Omental fat pad (tissue), 4 donors: ENCODE data around the gene METRNL. TPM values are rescaled to one million over a fixed set of nuclear protein-coding genes. Genes with fewer than 3 reads are reported as not detected.
A peak's percentile ranks its signal among the peaks of the same experiment; 100 is the strongest.
"Not testable (repeated sequence)": the region's sequence is repeated elsewhere in the genome, so short reads cannot be mapped to it uniquely, and the experiment has no call there.

Experiments
- ATAC-seq: fragments of 150-250 bp; one replicate; pipeline ENCODE4 v1.9.1; 2016; ENCODE audit warnings: mild to moderate bottlenecking, moderate library complexity; ENCODE audit not compliant: low FRiP score
- DNase-seq: peaks from one replicate; pipeline ENCODE4 v3.0.0-alpha.2; 2019; ENCODE audit warnings: low spot score
- total RNA-seq, 4 donors: library from RNA; depleted of rRNA; stranded (reverse); fragments of >200 nt; gene quantifications; one replicate each; pipeline ENCODE4 v1.1.0, GENCODE V29; 2016
- TF ChIP-seq, protein P1 (sequence below), 3 donors: fragments of 450-650 bp; IDR thresholded peaks; one replicate each; pipeline ENCODE4 v1.5.1; 2016 to 2017; ENCODE audit warnings: antibody characterized with exemption in 3 of 3, mild to moderate bottlenecking in 3 of 3, moderate library complexity in 2 of 3

The METRNL gene
- total RNA-seq, 4 donors from 2014 or later, result 68.4 to 271 (median 99.9) TPM

DNA sequence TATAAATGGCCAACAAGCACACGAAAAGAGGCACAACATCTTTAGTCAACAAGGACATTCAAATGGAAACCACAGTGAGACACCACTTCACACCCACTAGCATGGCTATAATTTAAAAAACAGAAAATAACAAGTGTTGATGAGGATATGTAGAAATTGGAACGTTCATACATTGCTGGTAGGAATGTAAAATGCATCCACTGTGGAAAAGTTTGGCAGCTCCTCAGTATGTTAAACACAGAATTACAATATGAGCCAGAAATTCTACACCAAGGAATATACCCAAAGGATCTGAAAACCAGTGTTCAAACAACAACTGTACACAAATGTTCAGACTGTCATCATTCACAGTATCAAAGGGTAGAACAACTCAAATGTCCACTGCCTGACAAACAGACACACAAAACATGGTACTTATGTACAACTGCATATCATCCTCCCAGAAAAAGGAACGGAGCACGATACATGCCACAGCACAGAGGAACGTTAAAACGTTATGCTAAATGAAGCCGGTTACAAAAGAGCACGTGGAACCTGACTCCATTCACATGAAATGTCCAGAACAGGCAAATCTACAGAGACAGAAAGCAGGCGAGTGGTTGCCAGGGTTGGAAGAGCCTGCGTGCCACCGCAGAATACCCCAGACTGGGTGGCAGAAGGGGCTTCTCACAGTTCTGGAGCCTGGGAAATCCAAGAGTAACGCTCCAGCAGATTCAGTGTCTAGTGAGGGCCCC lies 32.8 kb upstream of the METRNL start:
- no peak for ATAC-seq
- no peak for DNase-seq
- TF ChIP-seq, protein P1, sequence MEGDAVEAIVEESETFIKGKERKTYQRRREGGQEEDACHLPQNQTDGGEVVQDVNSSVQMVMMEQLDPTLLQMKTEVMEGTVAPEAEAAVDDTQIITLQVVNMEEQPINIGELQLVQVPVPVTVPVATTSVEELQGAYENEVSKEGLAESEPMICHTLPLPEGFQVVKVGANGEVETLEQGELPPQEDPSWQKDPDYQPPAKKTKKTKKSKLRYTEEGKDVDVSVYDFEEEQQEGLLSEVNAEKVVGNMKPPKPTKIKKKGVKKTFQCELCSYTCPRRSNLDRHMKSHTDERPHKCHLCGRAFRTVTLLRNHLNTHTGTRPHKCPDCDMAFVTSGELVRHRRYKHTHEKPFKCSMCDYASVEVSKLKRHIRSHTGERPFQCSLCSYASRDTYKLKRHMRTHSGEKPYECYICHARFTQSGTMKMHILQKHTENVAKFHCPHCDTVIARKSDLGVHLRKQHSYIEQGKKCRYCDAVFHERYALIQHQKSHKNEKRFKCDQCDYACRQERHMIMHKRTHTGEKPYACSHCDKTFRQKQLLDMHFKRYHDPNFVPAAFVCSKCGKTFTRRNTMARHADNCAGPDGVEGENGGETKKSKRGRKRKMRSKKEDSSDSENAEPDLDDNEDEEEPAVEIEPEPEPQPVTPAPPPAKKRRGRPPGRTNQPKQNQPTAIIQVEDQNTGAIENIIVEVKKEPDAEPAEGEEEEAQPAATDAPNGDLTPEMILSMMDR (IDR thresholded peaks at IDR 0.05), result no peak

DNA sequence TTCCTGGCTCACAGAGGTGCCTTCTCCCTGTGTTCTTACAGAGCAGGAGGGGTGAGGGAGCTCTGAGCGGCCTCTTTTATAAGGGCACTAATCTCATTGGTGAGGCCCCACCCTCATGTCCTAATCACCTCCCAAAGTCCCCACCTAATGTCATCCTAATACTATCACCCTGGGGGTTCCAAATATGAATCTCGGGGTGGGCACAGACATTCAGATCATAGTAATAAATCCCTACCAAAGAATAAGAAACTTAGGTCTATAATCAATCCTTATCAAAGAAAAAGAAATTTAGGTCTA lies 32.3 kb upstream of the METRNL start:
- TF ChIP-seq, protein P1 (IDR thresholded peaks at IDR 0.05), result no peak
- no peak for ATAC-seq
- no peak for DNase-seq

DNA sequence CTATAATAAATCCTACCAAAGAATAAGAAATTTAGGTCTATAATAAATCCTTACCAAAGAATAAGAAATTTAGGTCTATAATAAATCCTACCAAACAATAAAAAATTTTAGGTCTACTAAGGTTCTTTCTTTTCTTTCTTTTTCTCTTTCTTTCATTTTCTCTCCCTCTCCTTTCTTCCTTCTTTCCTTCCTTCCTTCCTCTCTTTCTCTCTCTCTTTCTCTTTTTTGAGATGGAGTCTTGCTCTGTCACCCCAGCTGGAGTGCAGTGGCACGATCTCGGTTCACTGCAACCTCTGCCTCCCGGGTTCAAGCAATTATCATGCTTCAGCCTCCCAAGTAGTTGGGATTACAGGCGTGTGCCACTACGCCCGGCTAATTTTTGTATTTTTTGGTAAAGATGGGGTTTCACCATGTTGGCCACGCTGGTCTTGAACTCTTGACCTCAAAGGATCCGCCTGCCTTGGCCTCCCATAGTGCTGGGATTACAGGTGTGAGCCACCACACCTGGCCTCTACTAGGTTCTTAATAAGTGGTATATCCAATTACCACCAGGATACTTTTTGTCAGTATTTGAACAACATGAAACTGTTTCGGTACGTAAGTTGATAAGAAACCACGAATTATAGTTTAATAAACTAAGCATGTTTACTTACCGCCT lies 31.5 kb upstream of the METRNL start:
- ATAC-seq, DNase-seq: not testable (repeated sequence)

DNA sequence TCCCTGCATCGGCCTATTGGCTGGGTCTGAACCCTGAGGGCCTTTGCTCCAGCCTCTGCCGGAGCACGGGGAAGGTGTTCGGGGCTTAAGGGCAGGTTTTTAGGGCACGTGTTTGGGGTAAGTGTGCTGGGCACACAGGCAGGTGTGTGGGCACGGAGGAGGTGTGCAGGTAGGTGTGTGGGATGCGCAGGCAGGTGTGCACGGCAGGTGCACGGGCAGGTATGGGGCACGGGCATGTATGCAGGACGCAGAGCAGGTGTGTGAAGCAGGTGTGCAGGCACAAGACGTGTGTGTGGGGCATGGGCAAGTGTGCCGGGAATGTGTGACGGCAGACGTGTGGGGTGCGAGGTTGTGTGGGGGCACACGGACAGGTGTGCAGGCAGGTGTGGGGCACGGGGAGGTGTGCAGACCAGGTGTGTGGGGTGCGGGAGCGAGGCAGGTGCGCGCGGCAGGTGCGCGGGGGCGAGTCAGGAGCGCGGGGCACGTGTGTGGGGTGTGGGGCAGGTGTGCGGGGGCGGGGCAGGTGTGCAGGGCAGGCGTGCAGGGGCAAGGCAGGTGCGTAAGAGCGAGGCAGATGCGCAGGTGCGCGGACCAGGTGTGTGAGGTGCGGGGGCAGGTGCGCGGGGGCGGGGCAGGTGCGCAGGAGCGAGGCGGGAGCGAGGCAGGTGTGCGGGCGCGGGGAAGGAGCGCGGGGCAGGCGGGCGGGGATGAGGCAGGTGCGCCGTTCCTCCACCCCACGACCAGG lies 28.6 kb upstream of the METRNL start:
- ATAC-seq (no peak), DNase-seq (no peak)
- TF ChIP-seq, protein P1 (IDR thresholded peaks at IDR 0.05), result no peak

DNA sequence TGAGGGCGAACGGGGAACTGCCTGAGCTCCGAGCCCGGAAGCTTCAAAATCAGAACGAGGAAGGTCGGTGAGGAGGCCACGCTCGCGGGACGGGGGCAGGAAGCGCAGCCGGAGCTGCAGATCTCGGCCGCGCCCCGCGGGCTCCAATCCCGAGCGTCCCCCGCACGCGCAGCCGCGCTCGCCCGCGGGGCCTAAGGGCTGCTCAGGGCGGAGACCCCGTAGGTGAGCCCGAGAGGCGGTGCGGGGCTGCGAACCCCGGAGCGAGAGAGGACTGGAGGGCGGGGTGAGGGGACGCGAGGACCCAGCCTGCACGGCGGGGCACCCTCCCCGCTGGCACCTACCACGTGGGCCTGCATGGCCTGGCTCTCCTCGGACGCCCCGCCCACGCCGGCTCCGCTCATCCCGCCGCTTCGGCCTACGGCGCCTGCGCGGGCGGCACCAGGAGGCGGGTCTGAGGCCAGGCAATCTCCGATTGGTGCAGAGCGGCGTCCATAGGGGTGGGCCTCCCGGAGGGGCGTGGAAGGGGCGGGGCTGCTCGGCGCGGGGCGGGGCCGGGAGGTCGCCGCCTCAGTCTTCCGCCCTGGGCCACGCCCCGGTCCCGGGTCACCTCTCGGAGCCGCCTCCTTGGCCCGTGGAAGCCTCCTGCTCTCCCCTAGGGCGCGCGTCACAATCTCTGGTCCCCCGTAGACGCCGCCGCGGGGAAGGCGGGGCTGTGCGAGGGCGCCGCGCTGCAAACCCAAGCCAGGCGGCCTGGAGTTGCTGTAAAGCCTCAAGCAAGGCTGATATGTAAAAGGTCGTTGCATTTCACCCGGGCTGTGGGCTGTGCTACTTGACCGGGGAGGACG lies 27.8 kb upstream of the METRNL start:
- DNase-seq (peak; percentile 83), ATAC-seq (peak; percentile 99)
- TF ChIP-seq, protein P1 (IDR thresholded peaks at IDR 0.05), result no peak

DNA sequence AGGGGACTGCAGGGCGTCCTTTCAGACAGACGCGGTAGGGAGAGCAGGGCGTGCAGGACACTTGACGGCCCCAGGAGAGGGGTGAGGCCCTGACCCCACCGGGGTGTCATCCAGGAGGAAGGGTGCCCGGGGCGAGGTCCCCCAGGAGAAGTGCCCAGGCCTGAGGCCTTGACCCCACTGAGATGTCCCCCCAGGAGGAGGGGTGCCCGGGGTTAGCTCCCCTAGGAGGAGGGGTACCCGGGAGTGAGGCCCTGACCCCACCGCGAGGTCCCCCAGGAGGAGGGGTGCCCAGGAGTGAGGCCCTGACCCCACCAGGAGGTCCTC lies 27.2 kb upstream of the METRNL start:
- DNase-seq, result no peak
- TF ChIP-seq, protein P1 (IDR thresholded peaks at IDR 0.05), result no peak
- no peak for ATAC-seq
